PC-9 (cell line): Measurements from ENCODE around the gene GLDN.

Source experiments
- CTCF ChIP-seq: fragments of 200-600 bp; sonication (generic); conservative IDR thresholded peaks from 2 replicates; pipeline ENCODE4 v1.6.1; 2017; ENCODE audit warnings: mixed run types, antibody characterized with exemption, mild to moderate bottlenecking, moderate library complexity
- EZH2 ChIP-seq: fragments of 200-600 bp; sonication (generic); IDR thresholded peaks from 2 replicates; pipeline ENCODE4 v1.8.0; 2017; ENCODE audit warnings: antibody characterized with exemption, low read depth

GRCh38 chr15:51390241-51390965 lies 48.9 kb downstream of the GLDN start:
- TF ChIP-seq CTCF (no peak), EZH2 (no peak)
